GM21381 (cell line): Measurements from ENCODE around the gene MSANTD3.
"Not testable (repeated sequence)": the region's sequence is repeated elsewhere in the genome, so short reads cannot be mapped to it uniquely, and the experiment has no call there.

ENCODE experiments used
- ATAC-seq: cut with Tn5 transposase; IDR thresholded peaks from one replicate; pipeline ENCODE4 v1.9.1; 2021; ENCODE audit warnings: mild to moderate bottlenecking, moderate library complexity; ENCODE audit not compliant: unreplicated experiment

The MSANTD3 gene

GRCh38 chr9:100427366-100428263 is 672 bp downstream of the MSANTD3 start:
- peak; percentile 53 for ATAC-seq

- no peak for ATAC-seq
Observed at GRCh38 chr9:100428871-100429654, 2.1 kb downstream of the MSANTD3 start.

- no peak for ATAC-seq
Observed at GRCh38 chr9:100430286-100430940, 3.5 kb downstream of the MSANTD3 start.

- no peak for ATAC-seq
Observed at GRCh38 chr9:100431886-100432285, 4.9 kb downstream of the MSANTD3 start.

- no peak for ATAC-seq
Observed at GRCh38 chr9:100432736-100433135, 5.8 kb downstream of the MSANTD3 start.

- ATAC-seq: no peak
Observed at GRCh38 chr9:100436571-100436970, 9.6 kb downstream of the MSANTD3 start.

- no peak for ATAC-seq
Observed at GRCh38 chr9:100437860-100438805, 11.2 kb downstream of the MSANTD3 start.

GRCh38 chr9:100440071-100440470 is 13.1 kb downstream of the MSANTD3 start:
- ATAC-seq: no peak

GRCh38 chr9:100440487-100440886 is 13.5 kb downstream of the MSANTD3 start:
- not testable (repeated sequence) for ATAC-seq

- no peak for ATAC-seq
Observed at GRCh38 chr9:100441911-100442361, 15.0 kb downstream of the MSANTD3 start.

GRCh38 chr9:100443781-100444768 is 17.1 kb downstream of the MSANTD3 start:
- no peak for ATAC-seq

GRCh38 chr9:100445161-100445902 is 18.4 kb downstream of the MSANTD3 start:
- ATAC-seq: no peak

- ATAC-seq: no peak
Observed at GRCh38 chr9:100445903-100446549, 19.1 kb downstream of the MSANTD3 start.

- no peak for ATAC-seq
Observed at GRCh38 chr9:100447041-100447440, 20.1 kb downstream of the MSANTD3 start.

- ATAC-seq: no peak
Observed at GRCh38 chr9:100448266-100448665, 21.3 kb downstream of the MSANTD3 start.

GRCh38 chr9:100449420-100449819 is 22.5 kb downstream of the MSANTD3 start:
- ATAC-seq: peak; percentile 76

- no peak for ATAC-seq
Observed at GRCh38 chr9:100452894-100453293, 26.0 kb downstream of the MSANTD3 start.

- no peak for ATAC-seq
Observed at GRCh38 chr9:100455470-100455869, 28.5 kb downstream of the MSANTD3 start.
